Astrocyte (in vitro differentiated cells and primary cell): ENCODE measurements around the gene GNB1L.

Experiments
- CTCF ChIP-seq: IDR thresholded peaks from 2 replicates; pipeline ENCODE4 v1.5.1; 2011; ENCODE audit warnings: low read depth, mild to moderate bottlenecking, inconsistent platforms, low read length, moderate library complexity; ENCODE audit not compliant: insufficient read depth
- EZH2 ChIP-seq: IDR thresholded peaks from 2 replicates; pipeline ENCODE4 v1.6.1; 2012; ENCODE audit warnings: mild to moderate bottlenecking, low read length, inconsistent platforms; ENCODE audit not compliant: insufficient read depth

GRCh38 chr22:19784384-19785175, 70.1 kb downstream of the GNB1L start:
- TF ChIP-seq CTCF (no peak), EZH2 (no peak)
